ENCODE measurements around the gene RNF8.

- TF ChIP-seq, protein P1, sequence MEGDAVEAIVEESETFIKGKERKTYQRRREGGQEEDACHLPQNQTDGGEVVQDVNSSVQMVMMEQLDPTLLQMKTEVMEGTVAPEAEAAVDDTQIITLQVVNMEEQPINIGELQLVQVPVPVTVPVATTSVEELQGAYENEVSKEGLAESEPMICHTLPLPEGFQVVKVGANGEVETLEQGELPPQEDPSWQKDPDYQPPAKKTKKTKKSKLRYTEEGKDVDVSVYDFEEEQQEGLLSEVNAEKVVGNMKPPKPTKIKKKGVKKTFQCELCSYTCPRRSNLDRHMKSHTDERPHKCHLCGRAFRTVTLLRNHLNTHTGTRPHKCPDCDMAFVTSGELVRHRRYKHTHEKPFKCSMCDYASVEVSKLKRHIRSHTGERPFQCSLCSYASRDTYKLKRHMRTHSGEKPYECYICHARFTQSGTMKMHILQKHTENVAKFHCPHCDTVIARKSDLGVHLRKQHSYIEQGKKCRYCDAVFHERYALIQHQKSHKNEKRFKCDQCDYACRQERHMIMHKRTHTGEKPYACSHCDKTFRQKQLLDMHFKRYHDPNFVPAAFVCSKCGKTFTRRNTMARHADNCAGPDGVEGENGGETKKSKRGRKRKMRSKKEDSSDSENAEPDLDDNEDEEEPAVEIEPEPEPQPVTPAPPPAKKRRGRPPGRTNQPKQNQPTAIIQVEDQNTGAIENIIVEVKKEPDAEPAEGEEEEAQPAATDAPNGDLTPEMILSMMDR (IDR thresholded peaks at IDR 0.05) = no peak
- TF ChIP-seq EP300 (IDR thresholded peaks at IDR 0.05; ENCODE audit: low read depth) (no peak), POLR2A (IDR thresholded peaks at IDR 0.05) (no peak)
Measured at GRCh38 chr6:37371154-37372083, 17.6 kb downstream of the RNF8 start.

All from transverse colon (tissue), 3 donors.